PC-3 (cell line): ENCODE results near the gene CFAP410.

Source experiments
- EZH2 ChIP-seq: fragments of 300-600 bp; sonication (generic); IDR thresholded peaks from one replicate; pipeline ENCODE4 v1.6.1; 2017; ENCODE audit warnings: antibody characterized with exemption, mild to moderate bottlenecking, low read length; ENCODE audit not compliant: unreplicated experiment
- EZH2phosphoT487 ChIP-seq: fragments of 300-600 bp; sonication (generic); IDR thresholded peaks from 2 replicates; pipeline ENCODE4 v1.6.1; 2018; ENCODE audit warnings: mild to moderate bottlenecking, antibody characterized with exemption, low read length, borderline replicate concordance
- TF ChIP-seq, protein P1 (sequence below): fragments of 300-600 bp; sonication (generic); conservative IDR thresholded peaks from 2 replicates; pipeline ENCODE4 v1.5.1; 2017; ENCODE audit warnings: antibody characterized with exemption, low read depth, mild to moderate bottlenecking, low read length

DNA sequence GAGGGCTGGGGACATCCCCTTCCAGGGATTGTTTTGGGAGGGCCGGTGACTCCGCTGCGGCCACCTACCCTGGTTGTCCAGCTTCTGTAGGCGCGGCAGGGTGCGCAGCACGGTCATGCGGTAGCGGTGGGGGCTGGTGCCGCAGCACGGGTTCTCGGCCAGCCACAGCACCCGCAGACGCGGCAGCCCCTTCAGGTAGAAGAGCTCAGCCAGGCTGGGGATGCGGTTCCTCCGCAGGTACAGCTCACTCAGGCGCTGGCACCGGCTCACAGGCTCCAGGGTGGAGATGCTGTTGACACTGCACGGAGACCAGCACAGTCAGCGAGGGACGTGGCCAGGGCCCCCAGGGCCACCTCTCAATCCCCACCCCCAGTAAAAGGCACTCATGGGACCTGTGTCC, 6.2 kb downstream of the CFAP410 start:
- TF ChIP-seq, protein P1, sequence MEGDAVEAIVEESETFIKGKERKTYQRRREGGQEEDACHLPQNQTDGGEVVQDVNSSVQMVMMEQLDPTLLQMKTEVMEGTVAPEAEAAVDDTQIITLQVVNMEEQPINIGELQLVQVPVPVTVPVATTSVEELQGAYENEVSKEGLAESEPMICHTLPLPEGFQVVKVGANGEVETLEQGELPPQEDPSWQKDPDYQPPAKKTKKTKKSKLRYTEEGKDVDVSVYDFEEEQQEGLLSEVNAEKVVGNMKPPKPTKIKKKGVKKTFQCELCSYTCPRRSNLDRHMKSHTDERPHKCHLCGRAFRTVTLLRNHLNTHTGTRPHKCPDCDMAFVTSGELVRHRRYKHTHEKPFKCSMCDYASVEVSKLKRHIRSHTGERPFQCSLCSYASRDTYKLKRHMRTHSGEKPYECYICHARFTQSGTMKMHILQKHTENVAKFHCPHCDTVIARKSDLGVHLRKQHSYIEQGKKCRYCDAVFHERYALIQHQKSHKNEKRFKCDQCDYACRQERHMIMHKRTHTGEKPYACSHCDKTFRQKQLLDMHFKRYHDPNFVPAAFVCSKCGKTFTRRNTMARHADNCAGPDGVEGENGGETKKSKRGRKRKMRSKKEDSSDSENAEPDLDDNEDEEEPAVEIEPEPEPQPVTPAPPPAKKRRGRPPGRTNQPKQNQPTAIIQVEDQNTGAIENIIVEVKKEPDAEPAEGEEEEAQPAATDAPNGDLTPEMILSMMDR = no peak
- TF ChIP-seq EZH2 = no peak
- TF ChIP-seq EZH2phosphoT487 = no peak
